Retinal pigment epithelial cell (primary cell): ENCODE measurements around the gene MRPL18.
A peak's percentile ranks its signal among the peaks of the same experiment; 100 is the strongest.

Source experiments
- DNase-seq: peaks from one replicate; pipeline ENCODE4 v3.0.0-alpha.2; 2010; ENCODE audit warnings: low read depth
- H3K4me3 ChIP-seq: 2 replicates; pipeline ENCODE4 v1.5.1; 2011; ENCODE audit warnings: mild to moderate bottlenecking, low read length, control low read depth, moderate library complexity
- TF ChIP-seq, protein P1 (sequence below): conservative IDR thresholded peaks from 2 replicates; pipeline ENCODE4 v1.5.1; 2011; ENCODE audit warnings: low read depth, low read length, control low read depth, inconsistent platforms

MRPL18 gene

DNA sequence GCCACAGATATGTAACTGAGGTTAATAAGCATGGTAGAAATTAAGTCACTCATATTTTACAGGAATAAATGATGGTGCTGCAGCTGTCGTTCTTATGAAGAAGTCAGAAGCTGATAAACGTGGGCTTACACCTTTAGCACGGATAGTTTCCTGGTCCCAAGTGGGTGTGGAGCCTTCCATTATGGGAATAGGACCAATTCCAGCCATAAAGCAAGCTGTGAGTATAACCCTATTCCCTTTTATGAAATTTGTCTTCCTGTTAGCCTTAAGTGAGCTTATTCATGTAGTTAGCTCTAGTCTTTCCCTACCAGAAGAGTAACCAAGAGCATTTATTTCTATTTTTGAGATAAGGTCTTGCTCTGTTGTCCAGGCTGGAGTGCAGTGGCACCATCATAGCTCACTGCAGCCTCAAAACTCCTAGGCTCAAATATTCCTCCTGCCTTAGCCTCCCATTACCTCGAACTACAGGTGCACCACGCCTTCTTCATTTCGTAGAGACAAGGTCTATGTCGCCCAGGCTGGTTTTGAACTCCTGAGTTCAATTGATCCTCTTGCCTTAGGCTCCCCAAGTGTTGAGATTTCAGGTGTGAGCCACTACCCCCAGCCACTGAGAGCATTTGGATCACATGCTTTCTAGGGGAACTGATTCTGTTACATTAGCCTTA, 12.9 kb upstream of the MRPL18 start:
- TF ChIP-seq, protein P1, sequence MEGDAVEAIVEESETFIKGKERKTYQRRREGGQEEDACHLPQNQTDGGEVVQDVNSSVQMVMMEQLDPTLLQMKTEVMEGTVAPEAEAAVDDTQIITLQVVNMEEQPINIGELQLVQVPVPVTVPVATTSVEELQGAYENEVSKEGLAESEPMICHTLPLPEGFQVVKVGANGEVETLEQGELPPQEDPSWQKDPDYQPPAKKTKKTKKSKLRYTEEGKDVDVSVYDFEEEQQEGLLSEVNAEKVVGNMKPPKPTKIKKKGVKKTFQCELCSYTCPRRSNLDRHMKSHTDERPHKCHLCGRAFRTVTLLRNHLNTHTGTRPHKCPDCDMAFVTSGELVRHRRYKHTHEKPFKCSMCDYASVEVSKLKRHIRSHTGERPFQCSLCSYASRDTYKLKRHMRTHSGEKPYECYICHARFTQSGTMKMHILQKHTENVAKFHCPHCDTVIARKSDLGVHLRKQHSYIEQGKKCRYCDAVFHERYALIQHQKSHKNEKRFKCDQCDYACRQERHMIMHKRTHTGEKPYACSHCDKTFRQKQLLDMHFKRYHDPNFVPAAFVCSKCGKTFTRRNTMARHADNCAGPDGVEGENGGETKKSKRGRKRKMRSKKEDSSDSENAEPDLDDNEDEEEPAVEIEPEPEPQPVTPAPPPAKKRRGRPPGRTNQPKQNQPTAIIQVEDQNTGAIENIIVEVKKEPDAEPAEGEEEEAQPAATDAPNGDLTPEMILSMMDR = no peak
- H3K4me3 ChIP-seq = no peak overlapping the region
- no peak for DNase-seq

DNA sequence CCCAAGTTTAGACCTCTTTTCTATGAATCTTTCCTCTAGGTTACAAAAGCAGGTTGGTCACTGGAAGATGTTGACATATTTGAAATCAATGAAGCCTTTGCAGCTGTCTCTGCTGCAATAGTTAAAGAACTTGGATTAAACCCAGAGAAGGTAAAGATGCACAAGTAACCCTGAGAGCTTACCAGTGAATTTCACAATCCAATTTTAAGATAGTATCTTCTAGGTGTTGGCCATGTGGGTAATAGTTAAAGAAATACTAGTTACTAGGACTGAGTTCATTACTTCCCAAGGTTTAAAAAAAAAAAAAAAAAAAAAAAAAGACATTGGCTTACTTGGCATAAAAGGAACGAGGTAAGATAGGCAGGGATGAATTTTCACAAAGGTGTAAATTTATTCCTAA, 12.1 kb upstream of the MRPL18 start:
- DNase-seq = no peak
- no peak overlapping the region for H3K4me3 ChIP-seq
- TF ChIP-seq, protein P1 = no peak

DNA sequence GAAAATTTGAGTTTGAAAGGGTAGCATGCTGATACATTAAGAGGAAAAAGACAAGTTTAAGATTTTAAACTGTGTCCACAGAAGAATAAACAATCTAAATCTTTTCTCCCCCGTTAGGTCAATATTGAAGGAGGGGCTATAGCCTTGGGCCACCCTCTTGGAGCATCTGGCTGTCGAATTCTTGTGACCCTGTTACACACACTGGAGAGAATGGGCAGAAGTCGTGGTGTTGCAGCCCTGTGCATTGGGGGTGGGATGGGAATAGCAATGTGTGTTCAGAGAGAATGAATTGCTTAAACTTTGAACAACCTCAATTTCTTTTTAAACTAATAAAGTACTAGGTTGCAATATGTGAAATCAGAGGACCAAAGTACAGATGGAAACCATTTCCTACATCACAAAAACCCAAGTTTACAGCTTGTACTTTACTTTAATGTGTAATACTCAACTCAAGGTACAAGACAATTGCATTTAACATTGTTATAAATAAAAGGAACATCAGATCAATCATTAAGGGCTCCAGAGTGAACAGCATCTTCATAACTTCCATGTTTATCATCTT, 11.6 kb upstream of the MRPL18 start:
- no peak overlapping the region for H3K4me3 ChIP-seq
- DNase-seq = no peak
- TF ChIP-seq, protein P1 = no peak

DNA sequence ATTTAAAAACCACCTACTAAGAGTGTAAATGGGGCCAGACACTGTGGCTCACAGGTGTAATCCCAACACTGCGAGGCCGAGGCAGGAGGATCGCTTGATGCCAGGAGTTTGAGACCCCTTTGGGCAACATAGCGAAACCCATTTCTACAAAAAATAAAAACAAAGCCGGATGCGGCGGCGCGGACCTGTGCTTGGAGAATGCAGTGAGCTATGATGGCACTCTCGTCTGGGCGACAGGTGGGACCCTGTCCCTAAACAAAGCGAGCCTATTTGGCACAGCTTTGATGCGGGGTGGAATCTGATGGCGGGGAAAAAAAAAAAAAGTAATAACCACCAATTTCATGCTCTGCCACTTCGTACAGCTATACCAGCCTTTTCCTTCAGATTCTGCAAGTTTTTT, 2.0 kb upstream of the MRPL18 start:
- TF ChIP-seq, protein P1 = no peak
- H3K4me3 ChIP-seq = peak overlapping the region; percentile 96
- no peak for DNase-seq

DNA sequence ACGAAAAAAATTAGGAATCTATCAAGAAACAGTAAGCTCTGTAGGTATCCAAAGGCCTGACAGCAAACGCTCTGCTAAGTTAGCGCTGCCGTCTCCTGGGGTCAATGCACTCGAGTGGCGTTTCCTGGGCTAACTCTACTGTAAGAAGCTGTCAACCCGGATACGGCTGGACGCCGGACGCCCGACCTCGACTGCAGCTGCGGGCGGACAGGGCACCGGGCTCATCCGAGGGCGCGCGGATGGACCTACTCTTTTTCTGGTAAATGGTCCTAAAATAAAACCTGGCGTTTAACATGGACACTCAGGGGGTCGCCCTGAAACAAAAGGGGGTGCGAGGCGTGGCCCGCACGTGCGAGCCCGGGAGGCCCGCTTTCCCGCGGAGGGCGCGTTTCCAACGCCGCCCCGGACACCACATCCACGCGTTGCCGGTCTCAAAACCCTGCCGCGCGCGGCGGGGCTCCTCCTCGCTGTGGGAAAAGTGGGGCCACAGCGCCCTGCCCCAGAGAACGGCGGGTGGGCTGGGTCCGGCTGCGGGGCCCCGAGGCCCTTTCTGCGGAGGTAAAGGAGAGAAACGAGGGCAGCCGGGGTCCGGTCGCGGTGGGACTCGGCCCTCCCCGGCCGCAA, 1.4 kb upstream of the MRPL18 start:
- TF ChIP-seq, protein P1 = no peak
- DNase-seq = no peak
- H3K4me3 ChIP-seq = peak overlapping the region; percentile 96

DNA sequence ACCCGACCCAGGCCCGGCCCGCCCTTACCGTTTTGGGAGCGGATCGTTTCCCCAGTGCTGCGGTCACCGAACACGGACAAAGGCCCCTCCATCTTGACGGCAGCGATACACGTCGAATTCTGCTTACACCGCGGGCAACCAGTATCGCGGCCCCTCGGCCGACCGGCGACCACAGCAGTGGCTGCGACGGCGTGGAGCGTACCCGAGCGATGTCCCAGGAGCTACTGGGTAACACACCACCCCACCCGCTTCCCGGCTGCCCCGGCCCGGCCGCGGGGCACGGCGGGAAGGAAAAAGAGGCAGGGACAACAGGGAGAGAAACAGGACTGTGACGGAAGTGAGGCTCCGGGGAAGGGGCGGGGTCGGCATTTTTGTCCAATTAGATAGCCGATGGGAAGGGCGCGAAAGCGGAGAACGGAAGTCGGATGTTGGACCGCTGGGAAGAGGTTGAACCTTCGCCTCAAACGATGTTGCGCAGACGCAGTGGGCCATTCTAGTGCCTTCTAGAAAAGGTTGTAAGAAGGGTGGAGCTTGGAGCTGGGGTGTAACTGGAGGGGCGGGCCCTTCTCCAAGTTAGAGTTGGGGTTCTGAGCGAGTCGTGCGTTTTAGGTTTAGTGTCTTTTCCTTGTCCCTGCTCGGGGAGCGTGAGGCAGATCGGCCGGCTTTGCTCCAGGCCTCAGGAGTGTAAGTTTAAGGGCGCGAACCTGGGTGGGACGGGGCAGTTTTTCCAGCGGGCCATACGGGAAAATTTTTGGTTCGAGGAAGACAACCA, 704 bp upstream of the MRPL18 start, which contains the start of gene TCP1:
TSS of gene TCP1 (minus strand) at position 226 of the 772 bp plus-strand sequence. CDS start at position 92, 134 bp downstream.
- peak; percentile 97 for DNase-seq
- TF ChIP-seq, protein P1 = no peak
- peak within 1 kb of the TSS; percentile 96 for H3K4me3 ChIP-seq
